HG03045 (cell line): ENCODE results near the gene TANK.
"Not testable (repeated sequence)": the region's sequence is repeated elsewhere in the genome, so short reads cannot be mapped to it uniquely, and the experiment has no call there.

Experiments used
- ATAC-seq: cut with Tn5 transposase; IDR thresholded peaks from one replicate; pipeline ENCODE4 v1.9.1; 2021; ENCODE audit warnings: mild to moderate bottlenecking, moderate library complexity; ENCODE audit not compliant: unreplicated experiment

Gene TANK

GRCh38 chr2:161257123-161257952 lies 97.1 kb downstream of the TANK start:
- ATAC-seq = no peak

GRCh38 chr2:161265874-161266273 lies 105.6 kb downstream of the TANK start:
- no peak for ATAC-seq

- ATAC-seq = no peak
Measured at GRCh38 chr2:161269111-161269510, 108.9 kb downstream of the TANK start.

GRCh38 chr2:161273038-161273760 lies 113.0 kb downstream of the TANK start:
- peak; percentile 52 for ATAC-seq

GRCh38 chr2:161278564-161279229 lies 118.5 kb downstream of the TANK start:
- not testable (repeated sequence) for ATAC-seq

GRCh38 chr2:161279230-161279815 lies 119.1 kb downstream of the TANK start:
- not testable (repeated sequence) for ATAC-seq

- not testable (repeated sequence) for ATAC-seq
Measured at GRCh38 chr2:161280906-161281323, 120.7 kb downstream of the TANK start.

GRCh38 chr2:161281615-161282310 lies 121.5 kb downstream of the TANK start:
- ATAC-seq = not testable (repeated sequence)

GRCh38 chr2:161282311-161282644 lies 122.0 kb downstream of the TANK start:
- not testable (repeated sequence) for ATAC-seq

- no peak for ATAC-seq
Measured at GRCh38 chr2:161283926-161284325, 123.7 kb downstream of the TANK start.
